GM19395 (cell line): ENCODE measurements around the gene FMN1.

ENCODE experiments used
- ATAC-seq: cut with Tn5 transposase; IDR thresholded peaks from one replicate; pipeline ENCODE4 v1.9.1; 2021; ENCODE audit warnings: mild to moderate bottlenecking, moderate library complexity; ENCODE audit not compliant: unreplicated experiment

Gene FMN1

GRCh38 chr15:33126559-33127290, 67.8 kb downstream of the FMN1 start:
- no peak for ATAC-seq

- no peak for ATAC-seq
Measured at GRCh38 chr15:33125894-33126537, 68.5 kb downstream of the FMN1 start.

GRCh38 chr15:33124811-33125210, 69.7 kb downstream of the FMN1 start:
- ATAC-seq = no peak

GRCh38 chr15:33124279-33124678, 70.2 kb downstream of the FMN1 start:
- ATAC-seq = no peak

- ATAC-seq = no peak
Measured at GRCh38 chr15:33119865-33120264, 74.6 kb downstream of the FMN1 start.

GRCh38 chr15:33119273-33119672, 75.2 kb downstream of the FMN1 start:
- ATAC-seq = no peak

GRCh38 chr15:33116198-33116597, 78.3 kb downstream of the FMN1 start:
- no peak for ATAC-seq

GRCh38 chr15:33115191-33115861, 79.2 kb downstream of the FMN1 start:
- ATAC-seq = no peak

- ATAC-seq = no peak
Measured at GRCh38 chr15:33114374-33114717, 80.2 kb downstream of the FMN1 start.

GRCh38 chr15:33113666-33114373, 80.7 kb downstream of the FMN1 start:
- ATAC-seq = no peak

GRCh38 chr15:33112541-33113105, 81.9 kb downstream of the FMN1 start:
- ATAC-seq = no peak

GRCh38 chr15:33111041-33111451, 83.5 kb downstream of the FMN1 start:
- ATAC-seq = no peak

GRCh38 chr15:33109345-33109744, 85.2 kb downstream of the FMN1 start:
- ATAC-seq = no peak

GRCh38 chr15:33108518-33108917, 86.0 kb downstream of the FMN1 start:
- ATAC-seq = no peak

GRCh38 chr15:33107950-33108349, 86.6 kb downstream of the FMN1 start:
- ATAC-seq = no peak

- ATAC-seq = no peak
Measured at GRCh38 chr15:33104212-33104611, 90.3 kb downstream of the FMN1 start.

GRCh38 chr15:33101036-33101435, 93.5 kb downstream of the FMN1 start:
- ATAC-seq = no peak

GRCh38 chr15:33100314-33100713, 94.2 kb downstream of the FMN1 start:
- ATAC-seq = no peak

GRCh38 chr15:33099739-33100138, 94.8 kb downstream of the FMN1 start:
- no peak for ATAC-seq

GRCh38 chr15:33099213-33099612, 95.3 kb downstream of the FMN1 start:
- no peak for ATAC-seq
